ENCODE results near the gene JPH2.

JPH2 gene

GRCh38 chr20:44073011-44073674 lies 113.8 kb downstream of the JPH2 start:
- DNase-seq: no peak

GRCh38 chr20:44072384-44072783 lies 114.6 kb downstream of the JPH2 start:
- DNase-seq: no peak

- DNase-seq: no peak
Measured at GRCh38 chr20:44071526-44072111, 115.4 kb downstream of the JPH2 start.

GRCh38 chr20:44071057-44071456 lies 115.9 kb downstream of the JPH2 start:
- DNase-seq: no peak

GRCh38 chr20:44070139-44070900 lies 116.7 kb downstream of the JPH2 start:
- no peak for DNase-seq

- no peak for DNase-seq
Measured at GRCh38 chr20:44069203-44070011, 117.6 kb downstream of the JPH2 start.

GRCh38 chr20:44068316-44069201 lies 118.4 kb downstream of the JPH2 start:
- DNase-seq: no peak

GRCh38 chr20:44067650-44068081 lies 119.3 kb downstream of the JPH2 start:
- no peak for DNase-seq

- DNase-seq: no peak
Measured at GRCh38 chr20:44066645-44067606, 120.1 kb downstream of the JPH2 start.

- no peak for DNase-seq
Measured at GRCh38 chr20:44065401-44066340, 121.3 kb downstream of the JPH2 start.

GRCh38 chr20:44064501-44065400 lies 122.2 kb downstream of the JPH2 start:
- DNase-seq: no peak

Data from NCI-H446 (cell line).